HEK293 (cell line): Measurements from ENCODE around the gene FOXO3.
"Not testable (repeated sequence)": the region's sequence is repeated elsewhere in the genome, so short reads cannot be mapped to it uniquely, and the experiment has no call there.

ENCODE experiments used
- CTCF ChIA-PET: fragments of 350-600 bp; formaldehyde crosslinking; extraction: SDS; loops from one replicate; lab custom pipeline; 2021; ENCODE audit warnings: antibody characterized with exemption; lab: Yijun Ruan, JAX
- POLR2A ChIA-PET: fragments of 300-600 bp; formaldehyde crosslinking; extraction: SDS; loops from one replicate; lab custom pipeline; 2020; ENCODE audit warnings: antibody characterized with exemption, inconsistent platforms; lab: Yijun Ruan, JAX
- H3K27ac ChIP-seq: fragments of 200-500 bp; sonication (Bioruptor generic); 2 replicates; pipeline ENCODE4 v1.5.1; 2014; ENCODE audit warnings: low read depth, low read length, control low read depth, inconsistent platforms; ENCODE audit errors: extremely low read depth
- H3K36me3 ChIP-seq, 2 experiments: fragments of 200-500 bp in 1 of 2; sonication (Bioruptor generic) in 1 of 2; 1 replicate in 1 of 2; 2 replicates in 1 of 2; pipeline ENCODE4 v1.5.1; 2014 to 2017; ENCODE audit warnings: inconsistent platforms in 2 of 2, low read length in 2 of 2; ENCODE audit not compliant: control insufficient read depth in 2 of 2, insufficient read depth in 1 of 2
- H3K4me1 ChIP-seq: fragments of 200-500 bp; sonication (Bioruptor generic); 2 replicates; pipeline ENCODE4 v1.5.1; 2014; ENCODE audit warnings: mild to moderate bottlenecking, low read length, inconsistent platforms; ENCODE audit not compliant: control insufficient read depth, insufficient read depth
- H3K4me3 ChIP-seq: 2 replicates; pipeline ENCODE4 v1.5.1; 2011; ENCODE audit warnings: low read depth, mild to moderate bottlenecking, control low read depth, low read length, moderate library complexity
- H3K9me3 ChIP-seq: fragments of 200-500 bp; sonication (Bioruptor generic); 2 replicates; pipeline ENCODE4 v1.5.1; 2014; ENCODE audit warnings: low read depth, low read length, inconsistent platforms; ENCODE audit not compliant: control insufficient read depth, insufficient read depth
- OVOL3 ChIP-seq: fragments of 450-650 bp; formaldehyde crosslinking; IDR thresholded peaks from 2 replicates; pipeline ENCODE4 v1.5.1; 2016; ENCODE audit warnings: missing biosample characterization, missing genetic modification characterization
- PRDM1 ChIP-seq: fragments of 450-650 bp; formaldehyde crosslinking; IDR thresholded peaks from 2 replicates; pipeline ENCODE4; 2016; ENCODE audit warnings: missing biosample characterization, missing genetic modification characterization
- SP7 ChIP-seq: fragments of 450-650 bp; formaldehyde crosslinking; IDR thresholded peaks from 2 replicates; pipeline ENCODE4 v1.5.1; 2016; ENCODE audit warnings: missing biosample characterization, missing genetic modification characterization
- ZNF366 ChIP-seq: fragments of 450-650 bp; formaldehyde crosslinking; conservative IDR thresholded peaks from 2 replicates; pipeline ENCODE4 v1.5.1; 2016; ENCODE audit warnings: missing biosample characterization, missing genetic modification characterization
- ZNF549 ChIP-seq: fragments of 450-650 bp; IDR thresholded peaks from 2 replicates; pipeline ENCODE4 v1.5.1; 2018; ENCODE audit warnings: missing biosample characterization, missing genetic modification characterization, mild to moderate bottlenecking, inconsistent platforms, moderate library complexity
- TF ChIP-seq, protein P1 (sequence below): fragments of 450-650 bp; formaldehyde crosslinking; IDR thresholded peaks from 2 replicates; pipeline ENCODE4 v1.5.1; 2016; ENCODE audit warnings: missing biosample characterization, missing genetic modification characterization
- TF ChIP-seq, protein P2 (sequence below): fragments of 450-650 bp; formaldehyde crosslinking; IDR thresholded peaks from 2 replicates; pipeline ENCODE4 v1.5.1; 2016; ENCODE audit warnings: missing biosample characterization, missing genetic modification characterization, borderline replicate concordance
- TF ChIP-seq, protein P3 (sequence below): fragments of 450-650 bp; formaldehyde crosslinking; IDR thresholded peaks from 2 replicates; pipeline ENCODE4 v1.5.1; 2017; ENCODE audit warnings: missing biosample characterization, missing genetic modification characterization

The FOXO3 gene

DNA sequence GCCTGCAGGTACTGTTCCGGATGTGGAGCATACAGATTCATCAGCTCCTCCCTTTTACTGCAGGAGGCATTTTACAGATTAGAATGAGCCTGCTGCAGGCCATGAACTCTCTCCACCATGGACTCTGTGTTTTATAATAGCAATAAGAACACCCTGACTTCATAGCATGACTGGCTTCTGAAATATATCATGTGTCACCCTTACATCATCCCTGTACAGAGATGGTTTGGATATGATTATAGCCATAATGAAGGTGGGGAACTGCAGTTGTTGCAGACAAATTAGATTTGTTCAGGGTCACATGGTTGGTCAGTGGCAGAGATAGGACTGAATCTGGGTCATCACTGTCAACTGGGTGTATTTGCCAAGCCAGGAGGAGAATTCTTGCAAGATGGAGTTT is 100.7 kb downstream of the FOXO3 start (continued):
- TF ChIP-seq ZNF366 (tag by site-specific recombination), result peak; percentile 73
- TF ChIP-seq, protein P1, sequence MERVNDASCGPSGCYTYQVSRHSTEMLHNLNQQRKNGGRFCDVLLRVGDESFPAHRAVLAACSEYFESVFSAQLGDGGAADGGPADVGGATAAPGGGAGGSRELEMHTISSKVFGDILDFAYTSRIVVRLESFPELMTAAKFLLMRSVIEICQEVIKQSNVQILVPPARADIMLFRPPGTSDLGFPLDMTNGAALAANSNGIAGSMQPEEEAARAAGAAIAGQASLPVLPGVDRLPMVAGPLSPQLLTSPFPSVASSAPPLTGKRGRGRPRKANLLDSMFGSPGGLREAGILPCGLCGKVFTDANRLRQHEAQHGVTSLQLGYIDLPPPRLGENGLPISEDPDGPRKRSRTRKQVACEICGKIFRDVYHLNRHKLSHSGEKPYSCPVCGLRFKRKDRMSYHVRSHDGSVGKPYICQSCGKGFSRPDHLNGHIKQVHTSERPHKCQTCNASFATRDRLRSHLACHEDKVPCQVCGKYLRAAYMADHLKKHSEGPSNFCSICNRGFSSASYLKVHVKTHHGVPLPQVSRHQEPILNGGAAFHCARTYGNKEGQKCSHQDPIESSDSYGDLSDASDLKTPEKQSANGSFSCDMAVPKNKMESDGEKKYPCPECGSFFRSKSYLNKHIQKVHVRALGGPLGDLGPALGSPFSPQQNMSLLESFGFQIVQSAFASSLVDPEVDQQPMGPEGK (tag by site-specific recombination), result peak; percentile 44; the same call in 1 of the 2 replicates

DNA sequence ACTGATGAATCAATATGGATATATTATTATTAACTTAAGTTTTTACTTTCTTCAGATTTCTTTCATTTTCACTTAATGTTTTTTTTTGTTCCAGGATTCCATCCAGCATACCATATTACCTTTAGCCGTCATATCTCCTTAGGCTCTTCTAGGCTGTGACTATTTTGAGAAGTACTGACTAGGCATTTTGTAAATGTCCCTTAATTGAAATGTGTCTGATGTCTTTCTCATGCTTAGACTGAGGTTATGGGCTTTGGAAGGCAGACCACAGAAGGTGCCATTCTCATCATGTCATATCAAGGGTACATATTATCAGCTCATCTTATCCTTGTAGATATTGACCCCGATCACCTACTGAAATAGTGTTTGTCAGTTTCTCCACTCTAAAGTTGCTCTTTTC is 101.3 kb downstream of the FOXO3 start:
- TF ChIP-seq PRDM1 (tag by site-specific recombination), result 0 out of 2 replicates have a peak, but pooled peaks have one; percentile 48
- TF ChIP-seq OVOL3, result no peak
- TF ChIP-seq, protein P2, sequence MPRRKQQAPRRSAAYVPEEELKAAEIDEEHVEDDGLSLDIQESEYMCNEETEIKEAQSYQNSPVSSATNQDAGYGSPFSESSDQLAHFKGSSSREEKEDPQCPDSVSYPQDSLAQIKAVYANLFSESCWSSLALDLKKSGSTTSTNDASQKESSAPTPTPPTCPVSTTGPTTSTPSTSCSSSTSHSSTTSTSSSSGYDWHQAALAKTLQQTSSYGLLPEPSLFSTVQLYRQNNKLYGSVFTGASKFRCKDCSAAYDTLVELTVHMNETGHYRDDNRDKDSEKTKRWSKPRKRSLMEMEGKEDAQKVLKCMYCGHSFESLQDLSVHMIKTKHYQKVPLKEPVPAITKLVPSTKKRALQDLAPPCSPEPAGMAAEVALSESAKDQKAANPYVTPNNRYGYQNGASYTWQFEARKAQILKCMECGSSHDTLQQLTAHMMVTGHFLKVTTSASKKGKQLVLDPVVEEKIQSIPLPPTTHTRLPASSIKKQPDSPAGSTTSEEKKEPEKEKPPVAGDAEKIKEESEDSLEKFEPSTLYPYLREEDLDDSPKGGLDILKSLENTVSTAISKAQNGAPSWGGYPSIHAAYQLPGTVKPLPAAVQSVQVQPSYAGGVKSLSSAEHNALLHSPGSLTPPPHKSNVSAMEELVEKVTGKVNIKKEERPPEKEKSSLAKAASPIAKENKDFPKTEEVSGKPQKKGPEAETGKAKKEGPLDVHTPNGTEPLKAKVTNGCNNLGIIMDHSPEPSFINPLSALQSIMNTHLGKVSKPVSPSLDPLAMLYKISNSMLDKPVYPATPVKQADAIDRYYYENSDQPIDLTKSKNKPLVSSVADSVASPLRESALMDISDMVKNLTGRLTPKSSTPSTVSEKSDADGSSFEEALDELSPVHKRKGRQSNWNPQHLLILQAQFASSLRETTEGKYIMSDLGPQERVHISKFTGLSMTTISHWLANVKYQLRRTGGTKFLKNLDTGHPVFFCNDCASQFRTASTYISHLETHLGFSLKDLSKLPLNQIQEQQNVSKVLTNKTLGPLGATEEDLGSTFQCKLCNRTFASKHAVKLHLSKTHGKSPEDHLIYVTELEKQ (tag by site-specific recombination), result no peak
- Histone ChIP-seq H3K27ac (no peak overlapping the region), H3K36me3 (peaks cover 8 to 13% of the 10 kb centered on the region in 2 experiments; a peak in 2 of 3 replicates), H3K4me1 (peaks cover 16% of the 10 kb centered on the region), H3K9me3 (no peaks in the 10 kb centered on the region), H3K4me3 (no peak overlapping the region)
- CTCF ChIA-PET, result no interaction called here
- POLR2A ChIA-PET, result no interaction called here

DNA sequence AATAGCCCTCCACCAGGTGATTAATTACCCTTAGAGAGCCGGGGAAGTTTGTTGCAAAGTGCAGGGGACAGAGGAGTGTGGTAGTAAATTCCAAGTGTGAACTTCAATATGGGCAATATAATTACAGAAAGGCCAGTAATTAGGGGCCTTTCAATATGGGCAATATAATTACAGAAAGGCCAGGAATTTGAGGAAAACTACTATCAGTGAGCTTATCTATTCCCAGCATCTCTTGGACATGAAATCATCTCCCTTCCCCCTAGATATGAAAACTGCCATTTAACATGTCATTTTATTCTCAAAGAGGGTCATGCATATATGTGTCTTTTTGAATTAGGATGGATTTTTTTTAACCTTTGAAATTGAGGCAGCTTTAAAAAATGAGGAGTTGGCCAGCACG is 102.0 kb downstream of the FOXO3 start:
- H3K4me3 ChIP-seq, result no peak overlapping the region
- TF ChIP-seq, protein P3, sequence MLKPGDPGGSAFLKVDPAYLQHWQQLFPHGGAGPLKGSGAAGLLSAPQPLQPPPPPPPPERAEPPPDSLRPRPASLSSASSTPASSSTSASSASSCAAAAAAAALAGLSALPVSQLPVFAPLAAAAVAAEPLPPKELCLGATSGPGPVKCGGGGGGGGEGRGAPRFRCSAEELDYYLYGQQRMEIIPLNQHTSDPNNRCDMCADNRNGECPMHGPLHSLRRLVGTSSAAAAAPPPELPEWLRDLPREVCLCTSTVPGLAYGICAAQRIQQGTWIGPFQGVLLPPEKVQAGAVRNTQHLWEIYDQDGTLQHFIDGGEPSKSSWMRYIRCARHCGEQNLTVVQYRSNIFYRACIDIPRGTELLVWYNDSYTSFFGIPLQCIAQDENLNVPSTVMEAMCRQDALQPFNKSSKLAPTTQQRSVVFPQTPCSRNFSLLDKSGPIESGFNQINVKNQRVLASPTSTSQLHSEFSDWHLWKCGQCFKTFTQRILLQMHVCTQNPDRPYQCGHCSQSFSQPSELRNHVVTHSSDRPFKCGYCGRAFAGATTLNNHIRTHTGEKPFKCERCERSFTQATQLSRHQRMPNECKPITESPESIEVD (tag by site-specific recombination), result peak; percentile 43; the same call in 1 of the 2 replicates
- peak; percentile 99 for TF ChIP-seq SP7 (tag by site-specific recombination)
- no peak for TF ChIP-seq ZNF549 (tag by site-specific recombination)
- ChIA-PET CTCF (interaction anchor here (0.6 to 1.0 kb wide), 2 partner anchors 88 to 139 kb away, joined by 3 read pairs; no protein-coding TSS in a partner anchor), POLR2A (no interaction called here)
- peaks cover 8 to 13% of the 10 kb centered on the region in 2 experiments; a peak in 2 of 3 replicates for H3K36me3 ChIP-seq
- no peaks in the 10 kb centered on the region for H3K9me3 ChIP-seq
- H3K4me1 ChIP-seq, result peaks cover 18% of the 10 kb centered on the region
- H3K27ac ChIP-seq, result no peak overlapping the region

DNA sequence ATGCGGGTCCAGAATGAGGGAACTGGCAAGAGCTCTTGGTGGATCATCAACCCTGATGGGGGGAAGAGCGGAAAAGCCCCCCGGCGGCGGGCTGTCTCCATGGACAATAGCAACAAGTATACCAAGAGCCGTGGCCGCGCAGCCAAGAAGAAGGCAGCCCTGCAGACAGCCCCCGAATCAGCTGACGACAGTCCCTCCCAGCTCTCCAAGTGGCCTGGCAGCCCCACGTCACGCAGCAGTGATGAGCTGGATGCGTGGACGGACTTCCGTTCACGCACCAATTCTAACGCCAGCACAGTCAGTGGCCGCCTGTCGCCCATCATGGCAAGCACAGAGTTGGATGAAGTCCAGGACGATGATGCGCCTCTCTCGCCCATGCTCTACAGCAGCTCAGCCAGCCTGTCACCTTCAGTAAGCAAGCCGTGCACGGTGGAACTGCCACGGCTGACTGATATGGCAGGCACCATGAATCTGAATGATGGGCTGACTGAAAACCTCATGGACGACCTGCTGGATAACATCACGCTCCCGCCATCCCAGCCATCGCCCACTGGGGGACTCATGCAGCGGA is 102.9 kb downstream of the FOXO3 start:
- peaks cover 25% of the 10 kb centered on the region for H3K4me1 ChIP-seq
- H3K9me3 ChIP-seq, H3K4me3 ChIP-seq, POLR2A ChIA-PET, H3K27ac ChIP-seq: not testable (repeated sequence)
- CTCF ChIA-PET, result interaction anchor here (0.6 to 1.0 kb wide), 2 partner anchors 89 to 138 kb away, joined by 3 read pairs; no protein-coding TSS in a partner anchor
- H3K36me3 ChIP-seq, result peaks cover 8 to 16% of the 10 kb centered on the region in 2 experiments; a peak in 2 of 3 replicates
